GM18858 (cell line): ENCODE data around the gene NPAS4.
"Not testable (repeated sequence)": the region's sequence is repeated elsewhere in the genome, so short reads cannot be mapped to it uniquely, and the experiment has no call there.

Experiments
- ATAC-seq: cut with Tn5 transposase; IDR thresholded peaks from one replicate; pipeline ENCODE4 v1.9.1; 2021; ENCODE audit not compliant: unreplicated experiment

NPAS4 gene

GRCh38 chr11:66420671-66421476 lies at the start of gene NPAS4:
TSS of gene NPAS4 (plus strand) at chr11:66421035. CDS start at chr11:66421180, 145 bp downstream.
- no peak for ATAC-seq

- ATAC-seq, result no peak
Observed at GRCh38 chr11:66371627-66372415, 49.0 kb upstream of the NPAS4 start, which contains the start of gene SLC29A2. TSS of gene SLC29A2 (minus strand) at chr11:66371760. CDS start at chr11:66371591, 169 bp downstream.

- ATAC-seq, result no peak
Observed at GRCh38 chr11:66373265-66373664, 47.6 kb upstream of the NPAS4 start.

GRCh38 chr11:66373690-66374287 lies 47.0 kb upstream of the NPAS4 start:
- ATAC-seq, result not testable (repeated sequence)

- ATAC-seq, result not testable (repeated sequence)
Observed at GRCh38 chr11:66380264-66380663, 40.6 kb upstream of the NPAS4 start.

- not testable (repeated sequence) for ATAC-seq
Observed at GRCh38 chr11:66384316-66384715, 36.5 kb upstream of the NPAS4 start.

GRCh38 chr11:66386171-66387069 lies 34.4 kb upstream of the NPAS4 start:
- no peak for ATAC-seq

- no peak for ATAC-seq
Observed at GRCh38 chr11:66388780-66389386, 32.0 kb upstream of the NPAS4 start.

- no peak for ATAC-seq
Observed at GRCh38 chr11:66391322-66391721, 29.5 kb upstream of the NPAS4 start.

GRCh38 chr11:66393954-66394353 lies 26.9 kb upstream of the NPAS4 start:
- no peak for ATAC-seq

GRCh38 chr11:66407651-66408050 lies 13.2 kb upstream of the NPAS4 start:
- no peak for ATAC-seq

GRCh38 chr11:66408488-66409214 lies 12.2 kb upstream of the NPAS4 start:
- no peak for ATAC-seq

- ATAC-seq, result no peak
Observed at GRCh38 chr11:66409226-66409625, 11.6 kb upstream of the NPAS4 start.

GRCh38 chr11:66410191-66410590 lies 10.6 kb upstream of the NPAS4 start:
- ATAC-seq, result no peak

- no peak for ATAC-seq
Observed at GRCh38 chr11:66411323-66411722, 9.5 kb upstream of the NPAS4 start.

GRCh38 chr11:66412110-66412509 lies 8.7 kb upstream of the NPAS4 start:
- ATAC-seq, result no peak

GRCh38 chr11:66413167-66413566 lies 7.7 kb upstream of the NPAS4 start:
- ATAC-seq, result no peak

GRCh38 chr11:66414120-66414934 lies 6.5 kb upstream of the NPAS4 start:
- no peak for ATAC-seq

- no peak for ATAC-seq
Observed at GRCh38 chr11:66415423-66415822, 5.4 kb upstream of the NPAS4 start.
